HG02588 (cell line): ENCODE measurements around the gene FGFR4.
"Not testable (repeated sequence)": the region's sequence is repeated elsewhere in the genome, so short reads cannot be mapped to it uniquely, and the experiment has no call there.

ENCODE experiments used
- ATAC-seq: cut with Tn5 transposase; IDR thresholded peaks from one replicate; pipeline ENCODE4 v1.9.1; 2021; ENCODE audit warnings: mild to moderate bottlenecking, moderate library complexity; ENCODE audit not compliant: unreplicated experiment

Gene FGFR4

GRCh38 chr5:177086654-177087397 lies at the start of gene FGFR4:
Gene FGFR4, plus strand, starts transcription at chr5:177086915. Its CDS starts 2,688 bp downstream, at chr5:177089603.
- peak; percentile 58 for ATAC-seq

- no peak for ATAC-seq
Observed at GRCh38 chr5:177036921-177037320, 49.8 kb upstream of the FGFR4 start.

- no peak for ATAC-seq
Observed at GRCh38 chr5:177040814-177041420, 45.8 kb upstream of the FGFR4 start.

GRCh38 chr5:177041936-177042335 lies 44.8 kb upstream of the FGFR4 start:
- no peak for ATAC-seq

GRCh38 chr5:177043114-177043513 lies 43.6 kb upstream of the FGFR4 start:
- no peak for ATAC-seq

GRCh38 chr5:177043958-177044357 lies 42.8 kb upstream of the FGFR4 start:
- no peak for ATAC-seq

GRCh38 chr5:177044641-177045040 lies 42.1 kb upstream of the FGFR4 start:
- ATAC-seq, result no peak

GRCh38 chr5:177045631-177046030 lies 41.1 kb upstream of the FGFR4 start:
- ATAC-seq, result no peak

GRCh38 chr5:177048531-177048930 lies 38.2 kb upstream of the FGFR4 start:
- not testable (repeated sequence) for ATAC-seq

GRCh38 chr5:177049285-177049684 lies 37.4 kb upstream of the FGFR4 start:
- ATAC-seq, result no peak

GRCh38 chr5:177064500-177065277 lies 22.0 kb upstream of the FGFR4 start:
- no peak for ATAC-seq

- ATAC-seq, result no peak
Observed at GRCh38 chr5:177065491-177065890, 21.2 kb upstream of the FGFR4 start.

GRCh38 chr5:177066224-177066623 lies 20.5 kb upstream of the FGFR4 start:
- ATAC-seq, result no peak

- ATAC-seq, result no peak
Observed at GRCh38 chr5:177067503-177067902, 19.2 kb upstream of the FGFR4 start.

GRCh38 chr5:177070536-177071191 lies 16.1 kb upstream of the FGFR4 start:
- no peak for ATAC-seq

GRCh38 chr5:177071666-177072385 lies 14.9 kb upstream of the FGFR4 start:
- ATAC-seq, result no peak

GRCh38 chr5:177077335-177077734 lies 9.4 kb upstream of the FGFR4 start:
- no peak for ATAC-seq

GRCh38 chr5:177079606-177080005 lies 7.1 kb upstream of the FGFR4 start:
- ATAC-seq, result no peak

GRCh38 chr5:177080265-177080664 lies 6.5 kb upstream of the FGFR4 start:
- ATAC-seq, result no peak

GRCh38 chr5:177081859-177082258 lies 4.9 kb upstream of the FGFR4 start:
- ATAC-seq, result no peak

- no peak for ATAC-seq
Observed at GRCh38 chr5:177083357-177083756, 3.4 kb upstream of the FGFR4 start.
